ENCODE data around the gene TSPAN9.

The TSPAN9 gene

DNA sequence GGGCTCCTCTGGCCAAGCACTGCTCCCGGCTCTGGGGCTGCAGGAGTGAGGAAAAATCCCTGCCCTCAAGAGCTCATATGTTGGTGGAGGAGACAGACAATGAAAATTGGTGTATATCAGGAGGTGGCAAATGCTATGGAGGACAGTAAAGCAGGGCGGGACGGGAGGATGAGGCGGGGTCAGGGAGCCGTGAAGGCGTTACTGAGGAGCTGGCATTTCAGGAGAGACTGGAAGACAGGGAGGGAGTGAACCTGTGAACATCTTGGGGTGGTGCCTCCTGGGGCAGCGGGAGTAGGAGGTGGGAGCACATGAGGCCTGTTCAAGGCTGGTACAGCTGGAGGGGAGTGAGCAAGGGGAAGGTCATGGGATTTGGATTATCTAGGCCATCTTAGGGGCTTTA, 26.6 kb downstream of the TSPAN9 start:
- DNase-seq: no peak

GRCh38 chr12:3105690-3106479, 28.7 kb downstream of the TSPAN9 start:
- DNase-seq: no peak

DNA sequence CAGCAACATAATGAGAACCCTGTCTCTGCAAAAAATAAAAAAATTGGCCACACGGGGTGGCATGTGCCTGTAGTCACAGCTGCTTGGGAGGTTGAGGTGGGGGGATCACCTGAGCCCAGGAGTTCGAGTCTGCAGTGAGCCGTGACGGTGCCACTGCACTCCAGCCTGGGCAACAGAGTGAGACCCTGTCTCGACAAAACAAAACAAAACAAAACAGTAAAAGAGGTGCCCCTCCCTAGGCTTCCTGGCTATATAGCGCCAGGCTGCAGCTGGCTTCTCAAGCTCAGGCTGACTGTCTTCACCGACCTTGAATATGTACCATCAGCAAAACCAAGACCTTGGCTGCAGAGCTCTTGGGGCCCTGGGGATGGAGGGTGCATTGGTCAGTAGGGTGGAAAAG, 29.4 kb downstream of the TSPAN9 start:
- no peak for DNase-seq

DNA sequence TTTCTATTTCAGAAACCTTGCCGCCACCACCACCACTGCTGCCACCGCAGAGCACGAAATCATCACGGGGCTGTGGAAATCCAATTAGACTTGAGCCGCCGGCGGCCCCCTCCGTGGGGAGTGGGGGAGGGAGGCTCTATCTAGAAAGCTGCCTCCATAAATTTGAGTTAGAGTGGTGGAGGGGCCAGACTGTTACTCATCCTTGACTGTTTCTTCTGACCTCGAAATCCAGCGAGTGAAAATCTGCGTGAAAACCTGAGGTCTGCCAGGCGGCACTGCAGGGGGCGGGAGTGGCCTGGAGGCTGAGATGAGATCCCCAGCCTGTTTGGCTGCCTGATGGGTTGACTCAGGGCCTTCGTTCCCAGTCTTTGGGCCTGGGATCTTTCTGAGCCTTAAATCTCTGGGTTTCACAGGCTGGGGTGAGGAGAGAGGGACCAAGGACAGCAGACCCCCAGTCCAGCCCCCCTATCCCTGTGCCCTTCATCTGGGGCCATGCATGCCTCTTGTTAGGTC, 29.9 kb downstream of the TSPAN9 start:
- DNase-seq: no peak

DNA sequence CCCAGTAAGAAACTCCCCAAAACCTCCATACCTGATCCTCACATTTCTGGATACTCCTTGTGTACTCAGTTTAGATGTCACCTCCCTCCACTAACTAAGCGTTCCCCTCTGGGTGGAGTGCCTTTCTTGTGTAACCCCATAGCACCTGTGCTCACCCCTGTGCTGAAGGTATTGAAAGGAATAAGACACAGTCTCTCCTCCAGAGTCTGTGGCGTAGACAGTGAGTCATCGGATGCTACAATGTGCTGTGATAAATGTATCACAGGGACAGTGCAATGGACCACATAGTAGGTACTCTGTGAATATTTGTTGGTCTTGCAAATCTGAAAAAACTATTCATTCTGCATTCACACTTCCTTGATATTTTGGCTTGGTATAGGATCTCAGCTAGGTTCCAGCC, 30.8 kb downstream of the TSPAN9 start:
- no peak for DNase-seq

DNA sequence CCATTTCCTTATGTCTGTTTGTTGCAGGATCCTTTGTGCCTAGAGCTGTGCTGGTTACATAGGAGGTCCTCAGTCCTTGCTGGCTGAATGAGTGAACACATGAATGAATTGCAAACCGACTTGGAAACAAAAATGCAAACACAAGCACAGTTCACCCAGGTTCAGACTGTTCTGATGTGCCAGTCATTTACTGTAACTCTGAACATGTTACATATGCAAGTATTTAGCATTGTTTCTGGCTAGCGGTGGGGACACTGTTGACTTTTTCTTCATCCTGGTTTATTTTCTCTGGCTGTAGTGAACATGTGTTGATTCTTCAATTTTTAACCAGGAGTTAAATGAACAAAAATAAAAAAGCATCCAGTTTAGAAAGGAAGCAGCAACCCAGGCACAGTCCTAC, 33.4 kb downstream of the TSPAN9 start:
- DNase-seq: no peak

- DNase-seq: no peak
Measured at GRCh38 chr12:3113671-3114325, 36.6 kb downstream of the TSPAN9 start.

DNA sequence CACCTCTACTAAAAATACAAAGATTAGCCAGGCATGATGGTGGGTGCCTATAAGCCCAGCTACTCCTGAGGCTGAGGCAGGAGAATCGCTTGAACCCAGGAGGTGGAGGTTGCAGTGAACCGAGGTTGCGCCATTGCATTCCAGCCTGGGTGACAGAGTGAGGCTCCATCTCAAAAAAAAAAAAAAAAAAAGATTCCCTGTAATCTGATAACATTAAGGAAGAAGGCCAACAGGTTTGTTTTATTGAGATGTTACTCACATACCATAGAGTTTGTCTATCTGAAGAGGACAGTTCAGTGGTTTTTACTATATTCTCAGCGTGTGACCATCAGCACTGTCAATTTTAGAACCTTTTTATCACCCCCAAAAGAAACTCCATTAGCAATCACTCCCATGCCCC, 37.5 kb downstream of the TSPAN9 start:
- no peak for DNase-seq

DNA sequence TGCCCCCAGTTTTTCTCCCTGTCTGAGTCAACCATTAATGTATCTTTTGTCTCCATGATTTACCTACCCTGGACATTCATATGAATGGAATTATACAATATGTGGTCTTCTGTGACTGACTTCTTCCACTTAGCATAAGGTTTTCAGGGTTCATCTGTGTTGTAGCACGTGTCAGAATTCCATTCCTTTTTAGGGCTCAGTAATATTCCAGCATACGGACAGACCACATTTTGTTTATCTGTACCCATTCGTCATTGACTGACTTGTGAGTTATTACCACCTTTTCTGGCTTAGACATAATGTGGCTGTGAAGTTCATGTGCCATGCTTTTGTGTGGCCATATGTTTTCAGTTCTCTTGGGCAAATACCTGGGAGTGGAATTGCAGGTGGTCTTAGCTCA, 37.9 kb downstream of the TSPAN9 start:
- DNase-seq: no peak

- no peak for DNase-seq
Measured at GRCh38 chr12:3116106-3116844, 39.1 kb downstream of the TSPAN9 start.

DNA sequence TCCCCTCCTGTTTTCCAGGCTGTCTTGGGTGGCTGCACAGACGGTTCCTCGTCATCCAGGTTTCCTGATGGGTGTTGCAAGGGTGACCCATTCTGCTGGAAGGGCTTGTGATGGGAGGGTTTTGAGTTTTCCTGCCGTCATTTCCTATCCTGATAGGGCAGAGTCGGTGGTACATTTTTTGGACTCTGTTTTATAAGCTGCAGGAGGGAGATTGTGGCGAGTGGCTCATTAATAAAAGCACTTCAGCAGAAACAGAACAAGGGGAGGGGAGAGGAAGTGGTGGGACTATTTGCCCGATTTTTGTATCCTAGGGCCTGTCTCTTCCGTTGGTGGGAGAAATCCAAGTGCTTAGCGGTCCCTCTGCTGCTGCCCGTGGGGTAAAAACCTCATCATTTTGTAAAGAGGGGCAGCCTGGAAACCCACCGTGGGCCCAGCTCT, 40.0 kb downstream of the TSPAN9 start:
- no peak for DNase-seq

DNA sequence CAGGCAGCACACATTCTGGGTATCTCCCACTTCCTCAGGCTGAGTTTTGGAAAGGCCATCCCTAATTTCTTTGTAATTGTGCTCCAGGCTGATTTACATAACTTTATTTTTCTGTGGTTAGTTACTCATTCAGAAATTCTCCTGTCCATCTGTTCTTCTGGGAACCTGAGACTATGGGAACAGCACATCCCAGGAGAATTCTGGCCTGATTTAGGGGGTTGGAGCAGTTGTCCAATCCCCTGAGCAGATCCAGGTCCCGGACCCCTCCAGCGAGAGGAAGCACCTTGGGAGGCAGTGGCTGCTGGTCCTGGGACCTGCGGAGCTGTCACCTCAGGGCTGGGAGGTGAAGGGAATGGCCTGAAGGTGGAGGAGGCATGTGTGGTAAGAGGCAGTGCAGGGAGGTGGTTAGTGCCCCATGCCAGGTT, 40.4 kb downstream of the TSPAN9 start:
- DNase-seq: no peak

DNA sequence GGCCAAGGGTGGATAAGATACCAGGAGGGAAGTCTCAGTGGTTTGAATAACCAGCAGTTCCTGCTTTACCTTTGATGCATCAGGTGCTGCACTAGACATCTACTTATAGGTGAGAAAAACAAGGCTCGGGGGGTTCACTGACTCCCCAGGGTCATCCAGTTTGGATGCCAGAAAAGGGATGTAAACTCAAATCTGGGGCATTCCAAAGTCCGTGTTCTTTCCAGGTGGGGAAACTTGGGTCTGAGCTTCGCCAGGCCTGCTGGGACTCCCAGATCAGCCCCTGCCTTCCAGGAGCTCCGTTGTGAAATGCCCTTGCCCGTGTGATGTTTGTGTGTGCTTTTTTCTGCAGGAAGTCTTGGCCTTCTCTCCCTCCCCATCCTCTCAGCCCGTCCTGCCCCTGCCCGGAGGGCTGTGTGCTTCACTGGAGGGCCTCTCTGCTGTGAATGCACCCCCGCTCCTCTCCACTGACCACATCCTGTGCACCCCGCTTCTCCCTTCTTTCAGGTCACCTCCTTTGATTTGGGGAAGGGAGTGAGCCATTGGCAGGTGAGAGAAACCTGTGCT, 42.1 kb downstream of the TSPAN9 start:
- no peak for DNase-seq

DNA sequence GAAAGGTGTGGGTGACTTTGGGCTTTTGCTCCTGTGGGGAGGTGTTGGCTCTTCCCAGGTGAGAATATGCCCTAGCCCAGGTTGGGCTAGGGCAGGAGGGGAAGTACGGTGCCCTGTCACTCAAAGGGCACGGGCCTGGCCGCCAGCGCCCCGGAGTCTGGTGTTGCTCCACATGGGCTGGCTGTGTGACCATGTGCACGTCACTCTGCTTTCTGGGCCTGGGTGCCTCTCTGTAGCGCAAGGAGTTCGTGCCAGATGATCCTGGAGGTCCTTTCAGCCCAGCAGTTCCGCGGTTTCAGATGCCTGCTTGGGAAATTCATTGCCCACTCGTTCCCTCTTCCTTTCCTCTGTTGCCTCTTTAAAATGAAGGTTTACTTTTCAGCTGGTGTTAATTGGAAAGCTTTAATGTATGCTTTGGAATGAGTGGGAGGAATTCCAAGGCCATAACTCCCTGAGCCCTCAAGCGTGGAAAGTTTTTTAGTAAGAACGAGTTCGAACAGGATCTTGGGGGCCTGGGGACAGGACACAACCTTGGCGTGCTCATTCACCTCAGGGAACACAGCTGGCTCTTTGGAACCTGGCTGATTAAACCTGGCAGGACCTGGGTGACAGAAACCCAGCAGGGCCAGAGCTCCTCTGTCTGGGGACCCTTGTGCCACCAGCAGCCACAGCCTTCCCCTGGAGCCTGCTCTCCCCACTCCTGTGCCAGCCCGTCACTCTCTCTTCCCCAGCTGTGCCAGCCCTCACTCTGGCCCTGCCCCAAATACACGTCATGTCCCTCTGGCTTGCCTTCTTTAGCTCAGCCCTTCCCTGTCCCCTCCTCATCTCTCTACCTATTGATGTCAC, 42.8 kb downstream of the TSPAN9 start:
- DNase-seq: no peak

- DNase-seq: no peak
Measured at GRCh38 chr12:3120701-3121100, 43.5 kb downstream of the TSPAN9 start.

GRCh38 chr12:3122841-3123678, 45.9 kb downstream of the TSPAN9 start:
- DNase-seq: no peak

DNA sequence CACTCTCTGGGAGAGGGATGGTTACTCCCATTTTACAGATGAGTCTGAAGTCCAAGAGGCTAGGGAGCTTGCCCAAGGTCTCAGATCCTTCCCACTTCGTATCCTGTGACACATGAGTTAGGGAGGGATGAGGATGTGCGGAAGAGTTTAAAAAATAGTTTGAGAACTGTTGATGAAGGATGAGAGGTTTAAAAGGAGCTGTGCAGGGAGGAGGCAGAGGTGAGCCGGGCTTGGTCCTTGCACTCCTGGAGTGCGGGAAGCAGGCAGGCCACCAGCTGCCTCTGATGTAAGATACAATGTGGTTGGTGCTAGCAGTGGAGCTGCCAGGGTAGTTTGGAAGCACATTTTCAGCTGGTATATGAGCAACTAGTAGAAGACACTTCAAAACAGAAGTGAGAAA, 46.5 kb downstream of the TSPAN9 start:
- DNase-seq: no peak

DNA sequence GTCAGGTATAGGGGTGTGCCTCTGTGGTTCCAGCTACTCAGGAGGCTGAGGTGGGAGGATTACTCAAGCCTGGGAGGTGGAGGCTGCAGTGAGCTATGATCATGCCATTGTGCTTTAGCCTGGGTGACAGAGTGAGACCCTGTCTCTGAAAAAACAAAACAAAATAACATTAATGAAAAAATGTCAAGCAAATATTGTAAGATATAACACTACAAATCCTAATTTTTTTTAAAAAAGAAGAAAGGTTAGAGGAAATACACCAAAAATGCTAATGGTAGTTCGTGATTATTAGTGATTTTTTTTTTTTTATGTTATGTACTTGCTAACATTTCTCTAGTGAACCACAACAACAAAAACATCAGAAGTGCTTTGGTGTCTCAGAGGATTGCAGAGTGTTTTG, 47.7 kb downstream of the TSPAN9 start:
- no peak for DNase-seq

DNA sequence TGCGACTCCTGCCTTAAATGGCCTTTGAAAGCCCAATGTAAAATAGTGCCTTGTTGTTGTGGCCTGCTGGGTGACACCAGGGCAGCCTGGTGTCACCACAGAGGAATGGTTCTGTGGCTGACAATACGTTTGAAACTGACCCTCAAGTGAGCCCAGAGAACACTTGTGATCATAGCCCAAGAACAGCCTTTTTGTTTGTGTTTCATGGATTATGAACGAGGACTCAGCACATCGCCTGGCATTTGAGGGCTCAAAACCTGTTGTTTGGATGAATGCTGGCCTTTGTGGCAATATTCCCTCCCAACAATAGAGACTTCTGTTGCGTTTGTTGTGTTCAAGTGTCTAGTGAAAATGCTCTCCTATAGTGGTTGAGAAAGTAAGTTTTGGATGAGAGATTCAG, 48.5 kb downstream of the TSPAN9 start:
- no peak for DNase-seq

DNA sequence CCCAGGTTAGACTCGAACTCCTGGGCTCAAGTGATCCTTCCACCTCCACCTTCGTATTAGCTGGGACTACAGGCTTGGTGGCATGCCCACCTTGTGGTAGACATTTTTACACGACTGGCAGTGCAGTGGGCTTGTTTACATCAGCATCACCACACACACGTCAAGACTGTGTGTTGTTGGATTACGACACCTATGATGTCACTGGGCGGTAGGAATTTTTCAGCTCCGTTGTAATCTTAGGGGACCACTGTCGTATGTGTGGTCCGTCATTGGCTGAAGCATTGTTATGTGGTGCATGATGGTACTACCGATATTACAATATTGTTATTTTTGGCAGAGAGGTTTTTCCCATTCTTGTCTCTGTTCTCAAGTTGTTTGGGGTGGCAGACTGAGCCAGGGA, 50.7 kb downstream of the TSPAN9 start:
- no peak for DNase-seq

GRCh38 chr12:3128498-3129293, 51.5 kb downstream of the TSPAN9 start:
- no peak for DNase-seq
